ENCODE data around the gene SNRNP70.
A peak's percentile ranks its signal among the peaks of the same experiment; 100 is the strongest.
"Not testable (repeated sequence)": the region's sequence is repeated elsewhere in the genome, so short reads cannot be mapped to it uniquely, and the experiment has no call there.

SNRNP70 gene

GRCh38 chr19:49056902-49057596 is 28.2 kb upstream of the SNRNP70 start:
- not testable (repeated sequence) for H3K36me3 Mint-ChIP-seq, H3K9me3 Mint-ChIP-seq, DNase-seq, H3K27ac Mint-ChIP-seq
- Mint-ChIP-seq H3K4me1 (peaks cover 26% of the 10 kb centered on the region), H3K27me3 (peaks cover 91% of the 10 kb centered on the region), H3K4me3 (peak overlapping the region; percentile 70)
- CTCF ChIA-PET: interaction anchor here (1.0 kb wide), 1 partner anchor 41 kb away, joined by 6 read pairs; no protein-coding TSS in a partner anchor

- Mint-ChIP-seq H3K27ac (no peak within 1 kb of the TSS), H3K27me3 (peaks cover 94% of the 10 kb centered on the region), H3K4me1 (peaks cover 26% of the 10 kb centered on the region), H3K4me3 (peak within 1 kb of the TSS; percentile 70), H3K36me3 (peaks cover 3% of the 10 kb centered on the region), H3K9me3 (no peaks in the 10 kb centered on the region)
- CTCF ChIA-PET: no interaction called here
- peak; percentile 65 for DNase-seq
Observed at GRCh38 chr19:49057636-49058234, 27.5 kb upstream of the SNRNP70 start, which contains the start of gene CGB7. Gene CGB7, minus strand, starts transcription at chr19:49057749. Its CDS starts 2,374 bp downstream, at chr19:49055375.

- Mint-ChIP-seq H3K4me1 (peaks cover 26% of the 10 kb centered on the region), H3K36me3 (peaks cover 3% of the 10 kb centered on the region), H3K27me3 (peaks cover 97% of the 10 kb centered on the region), H3K4me3 (no peak overlapping the region), H3K27ac (no peak overlapping the region), H3K9me3 (no peaks in the 10 kb centered on the region)
- CTCF ChIA-PET: no interaction called here
- no peak for DNase-seq
Observed at GRCh38 chr19:49058562-49058961, 26.7 kb upstream of the SNRNP70 start.

DNA sequence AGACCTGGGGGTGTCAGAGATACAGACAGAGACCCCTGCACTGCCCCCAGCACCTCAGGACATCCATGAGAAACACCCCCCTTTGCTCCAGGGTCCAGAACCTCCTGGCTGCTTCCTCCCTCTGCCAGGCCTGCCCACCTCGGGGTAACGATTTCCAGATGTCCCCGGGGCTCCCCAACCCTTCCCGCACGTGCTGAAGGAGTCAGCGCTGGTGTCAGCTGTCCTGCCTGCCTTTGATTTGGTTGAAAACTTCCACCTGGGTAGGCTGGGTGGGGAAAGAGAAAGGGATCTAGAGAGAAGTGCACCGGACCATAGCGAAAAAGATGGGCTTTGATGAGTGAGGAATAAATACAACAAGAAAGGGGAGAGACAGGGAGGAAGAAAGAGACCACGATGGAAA is 26.2 kb upstream of the SNRNP70 start:
- Mint-ChIP-seq H3K4me1 (peaks cover 26% of the 10 kb centered on the region), H3K4me3 (no peak overlapping the region), H3K27ac (no peak overlapping the region), H3K36me3 (peaks cover 3% of the 10 kb centered on the region), H3K9me3 (no peaks in the 10 kb centered on the region), H3K27me3 (peaks cover 97% of the 10 kb centered on the region)
- DNase-seq: no peak
- CTCF ChIA-PET: no interaction called here

GRCh38 chr19:49061000-49061399 is 24.3 kb upstream of the SNRNP70 start:
- DNase-seq: no peak
- Mint-ChIP-seq H3K4me1 (peaks cover 22% of the 10 kb centered on the region), H3K27me3 (peaks cover 100% of the 10 kb centered on the region), H3K36me3 (peaks cover 3% of the 10 kb centered on the region), H3K9me3 (no peaks in the 10 kb centered on the region), H3K4me3 (no peak overlapping the region), H3K27ac (no peak overlapping the region)
- CTCF ChIA-PET: interaction anchor here (1.8 kb wide), 1 partner anchor 85 kb away, joined by 4 read pairs; no protein-coding TSS in a partner anchor

DNA sequence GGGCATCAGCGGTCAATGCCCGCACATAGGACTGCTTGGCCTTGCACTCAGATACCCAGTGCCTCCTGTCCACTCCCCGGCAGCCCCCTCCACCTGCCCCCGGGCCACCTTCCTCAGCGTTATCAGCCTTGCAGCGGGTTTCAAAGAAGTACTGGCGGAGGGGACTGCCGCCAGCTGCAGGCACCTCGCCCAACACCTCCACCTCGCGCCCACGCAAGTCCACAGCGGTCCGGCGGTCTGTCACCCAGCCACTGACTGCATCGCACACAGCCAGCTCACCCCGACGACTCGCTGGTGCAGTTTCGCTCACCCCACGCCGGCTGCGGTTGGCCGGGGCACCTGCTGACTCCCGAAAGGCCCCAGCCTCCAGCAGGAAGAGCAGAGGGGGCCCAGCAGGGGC is 23.8 kb upstream of the SNRNP70 start:
- H3K27me3 Mint-ChIP-seq: peaks cover 100% of the 10 kb centered on the region
- peaks cover 19% of the 10 kb centered on the region for H3K4me1 Mint-ChIP-seq
- H3K36me3 Mint-ChIP-seq: peaks cover 3% of the 10 kb centered on the region
- H3K4me3 Mint-ChIP-seq: no peak overlapping the region
- no peak for DNase-seq
- CTCF ChIA-PET: interaction anchor here (1.8 kb wide), 1 partner anchor 85 kb away, joined by 4 read pairs; no protein-coding TSS in a partner anchor
- H3K27ac Mint-ChIP-seq: no peak overlapping the region
- no peaks in the 10 kb centered on the region for H3K9me3 Mint-ChIP-seq

- CTCF ChIA-PET: interaction anchor here (0.6 kb wide), 1 partner anchor 25 kb away, joined by 3 read pairs; no protein-coding TSS in a partner anchor
- H3K27me3 Mint-ChIP-seq: peaks cover 100% of the 10 kb centered on the region
- H3K4me1 Mint-ChIP-seq: no peaks in the 10 kb centered on the region
- H3K9me3 Mint-ChIP-seq: no peaks in the 10 kb centered on the region
- DNase-seq: no peak
- no peak overlapping the region for H3K4me3 Mint-ChIP-seq
- H3K36me3 Mint-ChIP-seq: no peaks in the 10 kb centered on the region
- no peak overlapping the region for H3K27ac Mint-ChIP-seq
Observed at GRCh38 chr19:49064029-49064629, 21.1 kb upstream of the SNRNP70 start.

DNA sequence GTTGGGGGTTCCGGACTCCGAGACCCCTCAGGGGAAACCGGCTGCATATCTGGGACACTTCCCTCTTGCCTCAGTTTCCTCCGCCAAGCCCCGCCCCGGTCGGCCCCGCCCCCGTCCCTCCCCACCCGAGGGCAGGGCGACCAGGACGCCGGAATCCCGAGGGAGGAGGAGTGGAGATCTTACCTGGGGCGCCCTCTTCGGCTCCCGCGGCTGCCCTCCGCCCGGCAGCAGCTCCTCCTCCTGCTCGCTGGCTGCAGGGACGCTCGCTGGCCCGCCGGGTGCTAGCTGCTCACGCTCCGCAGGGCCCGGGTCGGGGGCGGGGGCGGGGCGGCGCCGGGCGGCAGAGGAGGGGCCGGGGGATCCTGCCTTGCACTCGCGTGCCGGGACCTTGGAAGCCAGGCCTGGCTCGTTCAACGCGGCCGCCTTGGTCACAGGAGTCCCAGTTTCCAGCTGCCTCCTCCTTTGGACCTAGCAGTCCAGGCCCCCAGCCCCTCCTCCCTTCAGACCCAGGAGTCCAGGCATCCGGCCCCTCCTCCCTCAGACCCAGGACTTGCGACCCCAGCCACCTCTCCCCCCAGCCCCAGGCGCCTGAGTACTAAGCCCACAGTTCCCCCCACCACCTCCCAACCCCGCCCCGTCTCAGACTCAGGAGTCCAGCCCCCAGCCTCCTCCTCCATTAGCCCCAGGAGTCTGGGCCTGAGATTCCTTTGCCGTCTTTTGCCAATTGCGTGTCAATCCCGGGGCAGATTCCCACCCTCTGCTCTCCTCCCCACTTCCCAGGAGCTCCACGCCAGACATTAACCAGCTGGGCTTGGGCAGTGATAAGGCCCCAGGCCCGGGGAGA is 20.3 kb upstream of the SNRNP70 start, which contains the start of gene NTF4:
NTF4 (minus strand) TSS at position 51 of the 844 bp plus-strand sequence. CDS start 2,821 bp downstream, outside the sequence.
- no peak within 1 kb of the TSS for H3K4me3 Mint-ChIP-seq

GRCh38 chr19:49065905-49066512 is 19.2 kb upstream of the SNRNP70 start:
- H3K36me3 Mint-ChIP-seq: no peaks in the 10 kb centered on the region
- H3K27ac Mint-ChIP-seq: no peak overlapping the region
- no peak overlapping the region for H3K4me3 Mint-ChIP-seq
- H3K4me1 Mint-ChIP-seq: no peaks in the 10 kb centered on the region
- H3K9me3 Mint-ChIP-seq: no peaks in the 10 kb centered on the region
- peaks cover 98% of the 10 kb centered on the region for H3K27me3 Mint-ChIP-seq
- CTCF ChIA-PET: interaction anchor here (1.2 kb wide), 1 partner anchor 32 kb away, joined by 3 read pairs; no protein-coding TSS in a partner anchor
- no peak for DNase-seq

More for the DNA sequence above, 20.3 kb upstream of the SNRNP70 start, which contains the start of gene NTF4:
- Mint-ChIP-seq H3K4me1 (no peaks in the 10 kb centered on the region), H3K36me3 (no peaks in the 10 kb centered on the region), H3K27me3 (peaks cover 98% of the 10 kb centered on the region), H3K9me3 (no peaks in the 10 kb centered on the region), H3K27ac (no peak within 1 kb of the TSS)
- CTCF ChIA-PET: interaction anchor here (1.2 kb wide), 1 partner anchor 33 kb away, joined by 3 read pairs; no protein-coding TSS in a partner anchor
- no peak for DNase-seq

GRCh38 chr19:49067554-49067953 is 17.7 kb upstream of the SNRNP70 start:
- H3K36me3 Mint-ChIP-seq: no peaks in the 10 kb centered on the region
- H3K4me3 Mint-ChIP-seq: no peak overlapping the region
- CTCF ChIA-PET: no interaction called here
- DNase-seq: no peak
- no peak overlapping the region for H3K27ac Mint-ChIP-seq
- H3K4me1 Mint-ChIP-seq: peaks cover 6% of the 10 kb centered on the region
- H3K27me3 Mint-ChIP-seq: peaks cover 96% of the 10 kb centered on the region
- H3K9me3 Mint-ChIP-seq: no peaks in the 10 kb centered on the region

DNA sequence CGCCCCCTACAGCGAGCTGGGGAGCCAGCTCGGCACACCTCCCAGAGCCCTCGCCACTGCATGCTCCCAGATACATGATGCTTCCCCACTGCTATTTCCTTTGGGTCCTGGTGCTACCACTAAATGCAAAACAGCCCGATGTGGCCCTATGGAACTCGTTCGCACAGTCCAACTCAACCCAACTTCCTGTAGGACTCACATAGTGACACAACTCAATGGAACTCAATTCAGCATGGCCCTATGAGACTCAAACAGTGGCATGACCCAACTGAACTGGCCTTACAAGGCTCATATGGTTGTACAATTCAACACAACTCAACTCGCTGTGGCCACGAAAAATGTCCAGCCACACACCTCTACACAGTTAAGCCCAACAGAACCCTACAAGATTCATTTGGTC is 16.2 kb upstream of the SNRNP70 start:
- no peak overlapping the region for H3K4me3 Mint-ChIP-seq
- peaks cover 15% of the 10 kb centered on the region for H3K4me1 Mint-ChIP-seq
- H3K36me3 Mint-ChIP-seq: peaks cover 5% of the 10 kb centered on the region
- DNase-seq: no peak
- CTCF ChIA-PET: interaction anchor here (1.8 kb wide), 1 partner anchor 130 kb away, joined by 7 read pairs; no protein-coding TSS in a partner anchor
- H3K9me3 Mint-ChIP-seq: no peaks in the 10 kb centered on the region
- no peak overlapping the region for H3K27ac Mint-ChIP-seq
- H3K27me3 Mint-ChIP-seq: peaks cover 96% of the 10 kb centered on the region

GRCh38 chr19:49070416-49070815 is 14.8 kb upstream of the SNRNP70 start:
- peaks cover 15% of the 10 kb centered on the region for H3K4me1 Mint-ChIP-seq
- H3K36me3 Mint-ChIP-seq: peaks cover 5% of the 10 kb centered on the region
- no peak overlapping the region for H3K27ac Mint-ChIP-seq
- no peak for DNase-seq
- H3K27me3 Mint-ChIP-seq: peaks cover 95% of the 10 kb centered on the region
- no peaks in the 10 kb centered on the region for H3K9me3 Mint-ChIP-seq
- H3K4me3 Mint-ChIP-seq: no peak overlapping the region
- CTCF ChIA-PET: interaction anchor here (0.9 to 1.3 kb wide), 2 partner anchors 28 to 156 kb away, joined by 3 read pairs; no protein-coding TSS in a partner anchor

DNA sequence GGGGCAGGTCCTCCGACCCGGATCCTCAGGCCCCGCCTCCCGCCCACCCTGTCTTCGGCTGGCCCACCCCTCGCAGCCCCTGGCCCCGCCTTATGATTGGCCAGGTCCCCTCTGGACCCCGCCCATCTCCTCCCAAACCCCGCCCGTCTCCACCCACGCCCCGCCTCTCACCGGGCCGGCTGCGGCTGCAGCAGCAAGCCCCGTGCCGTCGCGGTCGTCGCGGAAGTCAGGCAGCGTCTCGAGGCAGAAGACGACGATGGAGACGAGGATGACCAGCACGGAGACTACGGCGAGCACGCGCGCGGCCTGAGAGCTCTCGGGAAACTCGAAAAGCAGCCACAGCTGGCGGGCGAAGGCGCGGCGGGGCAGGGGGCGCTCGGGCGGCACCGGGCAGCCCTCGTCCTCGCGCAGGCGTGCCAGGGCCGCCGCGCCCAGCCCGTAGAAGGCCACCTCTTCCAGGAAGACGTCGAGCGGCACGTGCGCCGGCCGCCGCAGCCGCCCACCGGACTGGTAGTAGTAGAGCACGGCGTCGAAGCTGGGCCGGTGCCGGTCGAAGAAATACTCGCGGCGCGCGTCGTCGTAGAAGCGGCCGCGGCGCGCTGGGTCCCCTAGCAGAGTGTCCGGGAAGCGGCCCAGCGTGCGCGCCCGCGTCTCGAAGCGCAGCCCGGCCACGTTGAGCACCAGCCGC is 13.2 kb upstream of the SNRNP70 start:
- H3K9me3 Mint-ChIP-seq: no peaks in the 10 kb centered on the region
- no peak overlapping the region for H3K4me3 Mint-ChIP-seq
- peaks cover 15% of the 10 kb centered on the region for H3K4me1 Mint-ChIP-seq
- CTCF ChIA-PET: no interaction called here
- peak; percentile 49 for DNase-seq
- peaks cover 5% of the 10 kb centered on the region for H3K36me3 Mint-ChIP-seq
- peaks cover 92% of the 10 kb centered on the region for H3K27me3 Mint-ChIP-seq
- no peak overlapping the region for H3K27ac Mint-ChIP-seq
